ENCODE measurements around the gene KCNMB2.
A peak's percentile ranks its signal among the peaks of the same experiment; 100 is the strongest.

The KCNMB2 gene

DNA sequence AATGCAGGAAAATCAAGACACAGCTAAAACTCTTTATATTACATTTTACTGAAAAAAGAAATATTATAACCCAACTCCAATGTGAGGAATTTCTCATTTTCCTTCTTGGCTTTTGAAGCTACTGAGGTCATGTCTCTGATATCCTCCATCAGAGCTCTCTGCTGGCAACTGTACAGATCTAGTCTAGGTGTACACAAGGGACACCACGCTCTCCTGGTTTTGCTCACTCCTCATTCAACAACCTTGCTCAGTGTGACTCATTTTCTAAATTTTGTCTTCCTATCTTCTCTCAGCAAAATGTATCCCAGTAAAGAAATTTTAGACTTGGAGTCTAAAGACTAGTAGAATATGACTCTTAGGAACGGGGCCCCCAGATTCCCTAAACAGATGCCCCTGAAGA, 144.3 kb downstream of the KCNMB2 start:
- no peak overlapping the region for H3K27ac ChIP-seq
- ChIA-PET CTCF (interaction anchor here (1.0 kb wide), 1 partner anchor 26 kb away, joined by 3 read pairs; no protein-coding TSS in a partner anchor), POLR2A (ENCODE audit: low non-redundant PET) (no interaction called here)
- no peak for TF ChIP-seq CTCF (conservative IDR thresholded peaks at IDR 0.05; ENCODE audit: low read depth)
- DNase-seq (ENCODE audit: low spot score) = no peak

GRCh38 chr3:178684881-178685590, 148.8 kb downstream of the KCNMB2 start:
- no peak overlapping the region for H3K27ac ChIP-seq
- ChIA-PET CTCF (no interaction called here), POLR2A (ENCODE audit: low non-redundant PET) (no interaction called here)
- DNase-seq (ENCODE audit: low spot score) = peak; percentile 22
- TF ChIP-seq CTCF (conservative IDR thresholded peaks at IDR 0.05; ENCODE audit: low read depth) = no peak

DNA sequence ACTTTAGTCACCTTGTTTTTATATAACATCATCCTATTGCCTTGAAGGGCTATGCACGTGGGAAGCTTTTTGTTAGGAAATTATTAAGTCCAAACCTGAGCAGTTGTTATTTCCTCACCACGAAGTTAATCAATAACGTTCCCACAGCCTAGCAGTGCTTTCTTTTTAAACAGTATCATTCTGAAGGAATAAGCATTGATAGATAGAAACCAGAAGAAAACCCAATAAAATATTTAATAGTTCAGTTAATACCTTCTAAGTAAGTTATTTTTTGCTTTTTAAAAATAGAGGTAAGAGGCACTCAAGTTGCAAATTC, 149.3 kb downstream of the KCNMB2 start:
- no peak for DNase-seq (ENCODE audit: low spot score)
- ChIA-PET POLR2A (ENCODE audit: low non-redundant PET) (no interaction called here), CTCF (no interaction called here)
- no peak overlapping the region for H3K27ac ChIP-seq
- no peak for TF ChIP-seq CTCF (conservative IDR thresholded peaks at IDR 0.05; ENCODE audit: low read depth)

DNA sequence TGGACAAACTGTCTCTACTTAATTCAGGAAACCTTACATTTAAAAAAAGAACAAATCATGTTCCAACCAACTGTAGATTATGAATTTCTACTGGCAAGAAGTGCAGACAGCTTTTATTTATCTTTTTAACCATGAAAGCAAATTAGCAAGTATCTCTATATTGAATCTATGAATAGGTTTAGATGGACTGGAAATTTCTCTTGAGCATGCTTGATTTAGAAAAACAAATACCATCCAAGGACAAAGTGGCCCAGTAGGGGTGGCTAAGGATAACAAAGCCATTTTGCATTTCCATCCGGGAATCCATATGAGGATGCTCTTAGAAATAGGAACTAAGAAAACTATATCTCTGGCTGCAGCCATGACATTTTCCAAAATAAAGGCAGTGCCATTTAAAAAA, 150.6 kb downstream of the KCNMB2 start:
- POLR2A ChIA-PET (ENCODE audit: low non-redundant PET) = no interaction called here
- TF ChIP-seq CTCF (conservative IDR thresholded peaks at IDR 0.05; ENCODE audit: low read depth) = no peak
- CTCF ChIA-PET = no interaction called here
- no peak overlapping the region for H3K27ac ChIP-seq
- no peak for DNase-seq (ENCODE audit: low spot score)

DNA sequence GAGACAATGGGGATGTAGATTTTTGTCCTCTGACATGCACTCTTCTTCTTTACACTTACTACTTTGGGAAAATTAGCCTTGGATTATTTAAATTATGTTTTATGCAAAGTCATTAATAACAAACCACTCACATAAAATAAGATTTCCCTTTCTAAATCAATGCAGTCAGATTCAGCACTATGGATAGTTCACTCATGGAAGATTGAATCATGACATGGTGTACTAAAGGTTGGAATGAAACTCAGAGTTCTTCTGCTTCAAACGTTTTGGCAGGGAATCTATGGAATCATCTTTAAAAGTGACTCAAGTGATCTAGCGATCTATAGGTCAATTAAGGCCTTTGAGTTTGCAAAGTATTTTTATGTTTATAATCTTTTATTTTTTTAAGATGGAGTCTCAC, 154.3 kb downstream of the KCNMB2 start:
- CTCF ChIA-PET = no interaction called here
- TF ChIP-seq CTCF (conservative IDR thresholded peaks at IDR 0.05; ENCODE audit: low read depth) = no peak
- POLR2A ChIA-PET (ENCODE audit: low non-redundant PET) = no interaction called here
- peak; percentile 12 for DNase-seq (ENCODE audit: low spot score)
- no peak overlapping the region for H3K27ac ChIP-seq

DNA sequence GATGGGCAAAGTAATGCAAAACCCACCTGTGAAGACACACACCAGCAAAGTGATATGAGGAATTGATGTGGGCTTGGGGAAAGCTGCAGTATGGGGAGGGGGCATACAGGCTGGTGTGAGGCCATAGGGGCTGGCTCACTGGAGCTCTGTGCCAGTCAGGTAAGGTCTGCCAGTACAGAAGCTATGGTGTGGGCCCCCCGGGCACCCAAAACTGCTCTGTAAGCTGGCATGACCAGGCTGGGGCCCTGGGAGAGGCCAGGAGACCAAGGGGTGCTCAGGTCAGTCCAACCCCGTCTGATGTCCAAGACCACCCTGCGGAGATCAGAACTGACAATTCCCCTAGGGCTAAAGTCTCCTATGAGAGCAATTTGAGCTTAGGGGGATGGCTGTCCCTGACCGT, 163.1 kb downstream of the KCNMB2 start:
- DNase-seq (ENCODE audit: low spot score) = no peak
- TF ChIP-seq CTCF (conservative IDR thresholded peaks at IDR 0.05; ENCODE audit: low read depth) = no peak
- CTCF ChIA-PET = interaction anchor here (0.6 kb wide), 1 partner anchor 614 kb away, joined by 3 read pairs; no protein-coding TSS in a partner anchor
- H3K27ac ChIP-seq = no peak overlapping the region; the same call in 1 of the 2 replicates
- POLR2A ChIA-PET (ENCODE audit: low non-redundant PET) = no interaction called here
